ENCODE data around the gene FGF5.

GRCh38 chr4:80294206-80294605, 27.7 kb downstream of the FGF5 start:
- TF ChIP-seq CTCF (IDR thresholded peaks at IDR 0.05 in 2 of 3, conservative IDR thresholded peaks at IDR 0.05 in 1 of 3; ENCODE audit: borderline replicate concordance in 1 of 3, insufficient read depth in 1 of 3, low read depth in 2 of 3, low read length in 2 of 3) = no peak
- no peak for TF ChIP-seq ZNF274 (IDR thresholded peaks at IDR 0.05; ENCODE audit: low read depth, low read length)
- no peak for TF ChIP-seq POLR2A (IDR thresholded peaks at IDR 0.05; ENCODE audit: borderline replicate concordance, extremely low read depth, insufficient read depth, insufficient read length)
- no peak for TF ChIP-seq EZH2phosphoT487 (IDR thresholded peaks at IDR 0.05; ENCODE audit: borderline replicate concordance)
- TF ChIP-seq CEBPB (IDR thresholded peaks at IDR 0.05; ENCODE audit: low read depth) = no peak
- TF ChIP-seq POLR2AphosphoS5 (IDR thresholded peaks at IDR 0.05; ENCODE audit: low read depth, low read length) = no peak
